HTR-8/SVneo (cell line): Measurements from ENCODE around the gene BMP8A.
A peak's percentile ranks its signal among the peaks of the same experiment; 100 is the strongest.
"Not testable (repeated sequence)": the region's sequence is repeated elsewhere in the genome, so short reads cannot be mapped to it uniquely, and the experiment has no call there.

Experiments used
- DNase-seq: peaks from one replicate; pipeline ENCODE4 v3.0.0; 2011; ENCODE audit warnings: low spot score, mixed read lengths; ENCODE audit not compliant: insufficient read length
- FAIRE-seq: peaks from 2 replicates; lab custom pipeline; 2011; peaks lifted over from hg19 to GRCh38; lab: Jason Lieb, UNC

BMP8A gene

GRCh38 chr1:39478126-39478915, 13.1 kb upstream of the BMP8A start:
- no peak for FAIRE-seq
- DNase-seq = no peak

GRCh38 chr1:39481289-39481688, 10.1 kb upstream of the BMP8A start:
- DNase-seq = no peak
- no peak for FAIRE-seq

GRCh38 chr1:39483276-39483675, 8.2 kb upstream of the BMP8A start:
- FAIRE-seq = no peak
- DNase-seq = no peak

- no peak for FAIRE-seq
- DNase-seq = no peak
These were observed 6.9 kb upstream of the BMP8A start for GRCh38 chr1:39484564-39484963.

GRCh38 chr1:39485046-39485803, 6.2 kb upstream of the BMP8A start:
- FAIRE-seq (no peak), DNase-seq (no peak)

DNA sequence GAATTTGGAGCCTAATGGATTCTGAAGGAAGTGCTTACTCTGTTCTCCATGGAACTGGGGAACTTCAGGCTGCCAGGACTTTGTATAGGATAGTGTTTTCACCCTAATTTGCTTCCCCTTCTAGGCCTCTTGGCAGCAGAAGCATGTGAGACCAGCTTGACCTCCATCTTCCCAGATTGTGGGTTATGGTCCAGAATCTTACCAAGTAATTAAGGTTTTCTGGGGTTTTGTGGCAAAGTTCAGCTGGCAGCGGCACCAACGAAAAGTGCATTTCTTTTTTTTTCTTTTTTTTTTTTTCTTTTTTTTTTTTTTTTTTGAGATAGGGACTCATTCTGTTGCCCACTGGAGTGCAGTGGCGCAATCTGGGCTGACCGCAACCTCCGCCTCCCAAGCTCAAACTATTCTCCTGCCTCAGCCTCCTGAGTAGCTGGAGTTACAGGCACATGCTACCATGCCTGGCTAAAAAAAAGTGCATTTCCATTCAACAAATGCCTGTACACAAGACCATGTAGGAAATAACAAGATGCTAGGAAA, 3.4 kb upstream of the BMP8A start:
- DNase-seq (no peak), FAIRE-seq (no peak)

DNA sequence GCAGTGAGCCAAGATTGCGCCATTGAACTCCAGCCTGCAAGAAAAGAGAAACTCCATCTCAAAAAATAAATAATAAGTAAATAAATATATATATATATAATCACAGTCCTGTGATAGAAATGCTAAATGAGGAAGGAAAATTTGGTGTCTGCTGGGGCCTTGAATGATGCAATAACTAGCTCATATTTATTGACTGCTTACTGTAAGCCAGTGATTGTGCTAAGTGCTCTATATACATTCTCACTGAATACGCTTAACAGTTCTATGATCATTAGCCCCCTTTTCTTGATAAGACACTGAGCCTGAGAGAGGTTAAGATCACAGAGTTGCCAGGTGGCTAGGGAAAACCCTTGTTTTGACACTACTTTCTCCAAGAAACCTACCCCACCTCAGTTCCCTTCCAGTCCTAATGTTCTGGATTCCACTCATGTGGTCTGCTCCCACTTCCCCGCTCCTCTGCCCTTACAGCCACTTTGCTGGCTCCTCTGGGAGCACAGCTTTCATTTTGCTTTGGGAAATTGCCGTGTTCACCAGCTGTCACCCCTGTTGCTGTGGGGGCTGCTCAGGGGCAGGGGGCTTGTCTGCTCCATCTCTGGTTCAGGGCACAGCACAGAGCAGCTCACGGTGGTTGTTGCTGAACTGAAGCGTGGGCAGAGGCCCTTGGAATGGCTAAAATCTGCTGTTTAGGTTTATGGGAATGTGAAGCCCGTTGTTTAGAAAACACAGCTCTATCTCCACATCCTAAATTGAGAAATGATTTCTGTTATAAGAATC, 2.5 kb upstream of the BMP8A start:
- FAIRE-seq (no peak), DNase-seq (no peak)

GRCh38 chr1:39489567-39490239, 1.7 kb upstream of the BMP8A start:
- no peak for DNase-seq
- FAIRE-seq = no peak

- DNase-seq = no peak
These were observed 765 bp upstream of the BMP8A start for GRCh38 chr1:39490596-39491145.

GRCh38 chr1:39492118-39493042, 944 bp downstream of the BMP8A start:
- FAIRE-seq, DNase-seq: not testable (repeated sequence)

More at GRCh38 chr1:39490596-39491145, 765 bp upstream of the BMP8A start:
- FAIRE-seq = no peak

DNA sequence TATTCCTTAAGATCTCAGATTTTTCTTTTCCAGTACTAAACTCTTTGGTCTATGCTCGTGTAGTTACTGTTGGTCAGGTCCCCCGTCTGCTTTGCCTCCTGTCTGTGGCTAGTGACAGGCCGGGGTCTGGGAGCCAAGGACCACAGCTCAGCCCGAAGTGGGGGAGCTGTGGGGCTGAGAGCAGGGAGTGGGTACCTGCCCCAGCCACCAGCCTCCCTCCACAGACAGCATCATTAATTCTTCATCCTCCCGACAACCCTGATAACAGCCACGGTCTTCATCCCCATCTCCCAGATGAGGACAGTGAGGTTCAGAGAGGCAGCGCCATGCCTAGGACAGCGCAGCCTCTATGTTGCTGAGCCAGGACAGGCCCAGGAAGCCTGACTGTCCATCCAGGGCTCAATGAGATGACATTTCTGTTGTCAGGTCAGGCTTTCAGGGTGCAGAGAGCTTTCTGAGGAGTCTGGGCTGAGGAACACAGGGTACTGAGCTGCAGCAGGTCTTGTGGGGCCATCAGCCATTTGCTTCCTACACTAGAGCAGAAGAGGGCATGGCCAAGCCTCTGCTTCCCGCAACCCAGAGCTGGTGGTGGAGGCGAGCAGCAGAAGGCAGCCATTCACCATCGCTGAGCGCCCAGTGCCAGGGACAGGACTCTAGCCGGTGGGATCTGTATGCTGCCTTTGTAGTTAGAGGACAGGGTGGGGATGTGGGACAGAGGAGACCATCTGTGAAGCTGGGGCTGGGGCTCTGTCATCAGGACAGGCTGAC, 1.8 kb downstream of the BMP8A start:
- DNase-seq, FAIRE-seq: not testable (repeated sequence)

- FAIRE-seq (no peak), DNase-seq (no peak)
These were observed 3.4 kb downstream of the BMP8A start for GRCh38 chr1:39494671-39495410.

GRCh38 chr1:39496520-39496919, 5.1 kb downstream of the BMP8A start:
- FAIRE-seq, DNase-seq: not testable (repeated sequence)

- FAIRE-seq (no peak), DNase-seq (no peak)
These were observed 6.1 kb downstream of the BMP8A start for GRCh38 chr1:39497585-39497984.

- peak; percentile 20 for FAIRE-seq
- DNase-seq = not testable (repeated sequence)
These were observed 6.8 kb downstream of the BMP8A start for GRCh38 chr1:39498096-39498710.

DNA sequence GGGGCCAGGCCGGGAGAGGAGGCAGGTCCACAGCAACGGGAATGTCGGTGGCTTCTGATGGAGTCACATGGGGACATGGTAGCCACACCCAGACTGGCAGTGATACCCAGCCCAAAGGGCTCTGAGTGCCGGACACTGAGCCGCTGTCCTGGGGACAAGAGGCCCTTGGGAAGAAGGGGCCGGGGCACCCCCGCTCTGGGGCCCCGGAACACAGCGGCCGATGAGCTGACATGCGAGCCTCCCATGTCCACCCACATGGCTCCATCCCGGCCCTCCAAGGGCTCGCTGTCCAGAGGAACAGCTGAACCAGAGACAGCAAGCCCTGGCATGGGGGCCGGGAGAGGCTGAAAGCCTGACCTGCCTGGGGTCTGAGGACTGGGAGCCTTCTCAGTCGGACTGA, 7.4 kb downstream of the BMP8A start:
- not testable (repeated sequence) for DNase-seq, FAIRE-seq

- FAIRE-seq (no peak), DNase-seq (no peak)
These were observed 8.2 kb downstream of the BMP8A start for GRCh38 chr1:39499668-39500067.
